ENCODE measurements around the gene TECTA. TPM values are rescaled to one million over a fixed set of nuclear protein-coding genes. Genes with fewer than 3 reads are reported as not detected.

The TECTA gene
- total RNA-seq, 4 donors from 2014 or later = under 0.01 to 2.8 (median 1.1) TPM; not detected in 1

DNA sequence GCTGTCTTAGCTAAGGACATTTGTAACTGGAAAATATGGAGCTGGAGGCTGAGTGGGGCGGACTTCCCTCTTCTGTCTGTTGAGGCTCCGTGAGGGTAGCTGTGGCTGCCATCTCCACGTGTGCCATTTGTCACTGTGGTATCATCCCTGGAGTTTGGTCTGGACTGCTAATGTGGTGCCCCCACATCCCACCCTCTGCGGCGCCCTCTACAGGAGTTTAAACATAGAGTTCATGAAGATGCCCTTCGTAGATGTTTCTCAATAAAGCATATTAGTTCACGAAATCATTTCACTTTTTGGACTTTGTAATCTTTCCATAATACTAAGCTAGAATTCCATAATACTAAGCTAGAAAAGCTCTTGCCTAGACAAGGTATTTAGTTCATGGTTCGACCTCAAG, 52.4 kb downstream of the TECTA start:
- no peak for TF ChIP-seq POLR2A (IDR thresholded peaks at IDR 0.05)
- TF ChIP-seq, protein P1, sequence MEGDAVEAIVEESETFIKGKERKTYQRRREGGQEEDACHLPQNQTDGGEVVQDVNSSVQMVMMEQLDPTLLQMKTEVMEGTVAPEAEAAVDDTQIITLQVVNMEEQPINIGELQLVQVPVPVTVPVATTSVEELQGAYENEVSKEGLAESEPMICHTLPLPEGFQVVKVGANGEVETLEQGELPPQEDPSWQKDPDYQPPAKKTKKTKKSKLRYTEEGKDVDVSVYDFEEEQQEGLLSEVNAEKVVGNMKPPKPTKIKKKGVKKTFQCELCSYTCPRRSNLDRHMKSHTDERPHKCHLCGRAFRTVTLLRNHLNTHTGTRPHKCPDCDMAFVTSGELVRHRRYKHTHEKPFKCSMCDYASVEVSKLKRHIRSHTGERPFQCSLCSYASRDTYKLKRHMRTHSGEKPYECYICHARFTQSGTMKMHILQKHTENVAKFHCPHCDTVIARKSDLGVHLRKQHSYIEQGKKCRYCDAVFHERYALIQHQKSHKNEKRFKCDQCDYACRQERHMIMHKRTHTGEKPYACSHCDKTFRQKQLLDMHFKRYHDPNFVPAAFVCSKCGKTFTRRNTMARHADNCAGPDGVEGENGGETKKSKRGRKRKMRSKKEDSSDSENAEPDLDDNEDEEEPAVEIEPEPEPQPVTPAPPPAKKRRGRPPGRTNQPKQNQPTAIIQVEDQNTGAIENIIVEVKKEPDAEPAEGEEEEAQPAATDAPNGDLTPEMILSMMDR (IDR thresholded peaks at IDR 0.05) = no peak
- no peak for DNase-seq
- H3K4me1 ChIP-seq = no peaks in the 10 kb centered on the region
- no peaks in the 10 kb centered on the region for H3K9me3 ChIP-seq
- no peaks in the 10 kb centered on the region for H3K36me3 ChIP-seq
- intact Hi-C loops (cut with DNase I; ENCODE audit: low total_unique reads) = no loop called here
- no peak overlapping the region for H3K27ac ChIP-seq
- no peaks in the 10 kb centered on the region for H3K27me3 ChIP-seq
- no peak overlapping the region for H3K4me3 ChIP-seq

DNA sequence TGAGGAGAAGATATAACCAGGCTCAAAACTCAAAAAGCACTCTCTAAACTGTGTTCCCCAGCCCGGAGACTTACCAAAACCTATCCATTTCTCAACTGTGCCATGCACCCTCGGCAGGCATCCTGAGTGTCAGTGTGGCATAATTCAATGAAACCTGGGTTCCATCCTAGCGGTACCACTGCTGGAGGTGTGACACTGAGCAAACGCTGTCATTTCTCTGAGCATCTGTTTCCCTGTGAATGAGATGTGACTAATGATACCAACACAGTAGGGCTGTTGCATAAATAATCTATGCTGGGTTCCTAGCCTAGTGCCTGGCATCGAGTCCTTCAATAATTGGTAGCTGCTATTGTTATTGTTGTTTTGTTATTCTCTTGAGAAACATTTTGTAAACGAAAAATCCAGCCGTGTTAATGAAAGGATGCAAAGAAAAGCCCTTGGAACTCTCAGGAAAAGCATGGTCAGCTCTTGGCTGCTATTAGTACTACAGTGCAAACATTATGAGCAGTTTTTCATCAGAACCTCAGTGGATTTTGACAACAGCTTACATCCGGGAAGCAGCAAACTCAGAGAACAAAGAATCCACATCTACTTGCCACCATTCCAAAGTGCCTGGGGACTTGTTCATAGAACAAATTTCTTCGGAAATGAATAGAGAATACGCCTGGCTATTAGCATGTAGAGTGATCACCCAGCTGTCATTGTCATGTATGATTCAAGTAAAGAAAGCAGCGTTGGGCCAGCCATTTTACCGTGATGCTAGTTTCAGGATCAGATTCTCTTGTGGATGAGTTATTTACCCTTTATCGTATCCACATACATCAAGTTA, 53.7 kb downstream of the TECTA start:
- H3K4me3 ChIP-seq = no peak overlapping the region
- no peaks in the 10 kb centered on the region for H3K36me3 ChIP-seq
- H3K9me3 ChIP-seq = no peaks in the 10 kb centered on the region
- H3K27ac ChIP-seq = no peak overlapping the region
- no peaks in the 10 kb centered on the region for H3K27me3 ChIP-seq
- intact Hi-C loops (cut with DNase I; ENCODE audit: low total_unique reads) = no loop called here
- DNase-seq = no peak
- no peak for TF ChIP-seq POLR2A (IDR thresholded peaks at IDR 0.05)
- TF ChIP-seq, protein P1 (IDR thresholded peaks at IDR 0.05) = no peak
- H3K4me1 ChIP-seq = no peaks in the 10 kb centered on the region

GRCh38 chr11:121157756-121158155, 56.7 kb downstream of the TECTA start:
- intact Hi-C loops (cut with DNase I; ENCODE audit: low total_unique reads) = no loop called here
- Histone ChIP-seq H3K36me3 (no peaks in the 10 kb centered on the region), H3K9me3 (no peaks in the 10 kb centered on the region), H3K27ac (no peak overlapping the region), H3K4me1 (no peaks in the 10 kb centered on the region), H3K4me3 (no peak overlapping the region), H3K27me3 (no peaks in the 10 kb centered on the region)
- DNase-seq = no peak
- TF ChIP-seq, protein P1 (IDR thresholded peaks at IDR 0.05) = no peak
- no peak for TF ChIP-seq POLR2A (IDR thresholded peaks at IDR 0.05)

GRCh38 chr11:121159741-121160140, 58.7 kb downstream of the TECTA start:
- DNase-seq = no peak
- Histone ChIP-seq H3K4me1 (no peaks in the 10 kb centered on the region), H3K36me3 (no peaks in the 10 kb centered on the region), H3K4me3 (no peak overlapping the region), H3K9me3 (no peaks in the 10 kb centered on the region), H3K27me3 (no peaks in the 10 kb centered on the region), H3K27ac (no peak overlapping the region)
- intact Hi-C loops (cut with DNase I; ENCODE audit: low total_unique reads) = no loop called here
- TF ChIP-seq POLR2A (IDR thresholded peaks at IDR 0.05) = no peak
- TF ChIP-seq, protein P1 (IDR thresholded peaks at IDR 0.05) = no peak

DNA sequence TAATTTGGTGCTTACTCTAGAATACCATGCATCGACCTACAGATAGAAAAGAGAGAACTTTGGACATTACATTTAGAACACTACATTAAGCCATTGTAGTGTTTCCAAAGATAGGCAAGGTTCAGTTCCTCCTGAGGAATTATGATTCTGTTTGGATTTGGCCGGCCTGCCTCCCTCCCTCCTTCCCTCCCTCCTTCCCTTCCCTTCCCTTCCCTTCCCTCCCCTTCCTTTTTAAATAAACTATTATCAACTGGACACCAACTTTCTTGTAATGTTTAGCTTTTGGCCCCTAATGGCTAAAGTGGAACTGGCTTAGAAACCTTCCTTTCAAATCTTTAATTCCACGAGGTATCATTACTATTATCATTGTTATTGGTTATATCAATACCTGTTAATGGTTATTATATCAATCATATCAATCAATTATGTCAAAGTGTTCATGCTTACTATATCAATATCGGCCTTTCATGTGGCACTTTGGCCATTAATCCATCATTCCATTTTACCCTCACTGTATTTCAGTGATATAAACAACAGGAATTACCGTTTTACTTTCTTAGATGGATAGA, 60.4 kb downstream of the TECTA start:
- Histone ChIP-seq H3K4me3 (no peak overlapping the region), H3K27ac (no peak overlapping the region), H3K9me3 (no peaks in the 10 kb centered on the region), H3K27me3 (no peaks in the 10 kb centered on the region), H3K4me1 (no peaks in the 10 kb centered on the region), H3K36me3 (no peaks in the 10 kb centered on the region)
- no peak for DNase-seq
- intact Hi-C loops (cut with DNase I; ENCODE audit: low total_unique reads) = no loop called here
- TF ChIP-seq, protein P1 (IDR thresholded peaks at IDR 0.05) = no peak
